HL-60/S4 (cell line): ENCODE data around the gene POLR2C.

Experiments
- in situ Hi-C: fragments of 300-500 bp; cut with MboI; formaldehyde crosslinking; loops from 2 replicates; pipeline ENCODE4 v1.14.3; 2022; ENCODE audit warnings: low sequenced_read_pairs

The POLR2C gene

DNA sequence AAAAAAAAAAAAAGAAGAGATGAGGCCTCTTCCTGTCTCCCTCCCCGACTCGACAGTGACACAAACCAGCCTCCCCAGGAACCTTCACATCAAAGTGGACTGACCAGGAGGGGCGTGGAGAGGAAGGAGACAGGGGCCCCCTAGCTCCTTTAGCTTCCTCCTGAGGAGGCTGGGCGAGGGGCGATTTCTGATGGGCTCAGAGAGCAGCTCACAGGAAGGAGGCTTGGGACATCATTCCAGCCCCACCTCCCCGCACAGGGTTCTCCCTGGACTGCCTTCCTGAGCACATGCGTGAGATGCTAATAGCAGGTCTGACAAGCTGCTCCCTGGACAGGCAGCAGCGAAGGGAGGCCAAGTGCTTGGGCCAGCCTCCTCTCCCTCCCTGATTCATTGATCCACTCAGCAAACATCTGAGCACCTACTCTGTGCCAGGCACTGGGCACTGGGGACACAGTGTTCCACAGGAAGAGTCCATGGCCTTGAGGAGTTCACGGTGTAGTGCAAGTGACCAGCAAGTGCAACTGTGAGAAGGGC, 38.2 kb downstream of the POLR2C start:
- in situ Hi-C loops: no loop called here

DNA sequence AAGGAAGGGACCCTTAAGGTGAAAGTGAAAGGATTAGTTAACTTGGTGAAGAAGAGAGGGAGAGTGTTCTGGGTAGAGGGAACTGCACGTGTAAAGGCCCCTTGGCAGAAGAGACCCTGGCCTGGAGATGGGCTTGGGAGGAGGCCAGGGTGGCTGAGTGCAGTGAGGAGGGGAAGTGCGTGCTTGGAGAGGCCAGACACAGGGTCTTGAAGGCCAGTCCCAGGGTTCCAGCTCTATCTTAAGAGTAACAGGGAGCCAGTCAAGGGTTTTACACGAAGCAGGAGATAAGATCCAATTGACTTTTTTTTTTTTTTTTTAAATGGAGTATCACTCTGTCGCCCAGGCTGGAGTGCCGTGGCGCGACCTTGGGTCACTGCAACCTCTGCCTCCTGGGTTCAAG, 39.0 kb downstream of the POLR2C start:
- in situ Hi-C loops: no loop called here

DNA sequence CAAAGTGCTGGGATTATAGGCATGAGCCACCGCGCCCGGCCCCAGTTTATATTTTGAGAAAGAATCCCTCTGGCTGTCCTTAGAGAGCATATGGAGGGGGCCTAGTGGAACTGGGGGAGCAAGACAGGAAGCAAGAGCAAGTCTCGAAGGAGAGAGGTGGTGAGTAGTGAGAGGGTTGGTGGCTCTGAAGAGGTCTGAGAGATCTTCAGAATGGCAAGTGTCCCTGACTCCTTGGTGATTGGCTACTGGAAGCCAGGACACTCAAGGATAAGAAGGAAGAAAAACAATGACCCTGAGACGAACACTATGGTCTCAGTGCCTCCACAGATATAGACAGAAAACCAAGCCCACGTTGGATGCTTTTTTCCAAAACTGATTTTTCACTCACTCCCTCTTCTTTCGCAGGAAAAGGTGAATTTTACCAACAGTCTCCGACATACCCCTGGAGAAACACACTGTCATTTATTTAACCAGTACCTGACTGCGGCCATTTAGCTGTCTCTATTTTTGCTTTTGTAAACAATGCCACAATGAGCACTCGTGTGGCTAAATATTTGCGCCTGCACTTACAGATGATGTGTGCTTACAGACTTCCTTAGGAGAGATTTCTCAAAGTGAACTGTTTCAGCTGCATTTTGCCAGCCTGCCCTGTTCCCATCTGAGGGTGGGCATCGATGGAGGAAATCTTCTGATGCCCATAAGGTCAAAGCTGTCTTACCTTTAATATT, 39.7 kb downstream of the POLR2C start:
- in situ Hi-C loops: no loop called here

DNA sequence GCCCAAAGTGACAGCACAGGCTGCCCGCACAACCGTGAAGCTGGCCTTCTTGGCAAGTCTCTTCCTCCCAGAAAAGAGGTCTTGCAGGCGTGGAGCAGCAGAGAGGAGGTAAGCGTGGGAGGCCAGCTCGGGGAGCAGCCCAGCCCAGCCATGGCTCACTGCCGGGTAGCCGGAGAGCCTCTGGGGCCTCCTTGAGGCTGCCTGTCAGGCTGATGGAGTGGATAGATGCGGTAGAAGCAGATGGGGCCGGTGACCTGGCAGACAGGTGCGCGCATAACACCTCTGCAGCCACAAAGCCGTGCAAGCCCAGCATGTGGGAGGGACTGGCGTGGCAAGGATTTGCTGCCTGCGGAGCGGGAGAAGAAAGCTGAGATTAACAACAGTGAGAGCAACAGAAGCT, 40.9 kb downstream of the POLR2C start:
- in situ Hi-C loops: no loop called here

DNA sequence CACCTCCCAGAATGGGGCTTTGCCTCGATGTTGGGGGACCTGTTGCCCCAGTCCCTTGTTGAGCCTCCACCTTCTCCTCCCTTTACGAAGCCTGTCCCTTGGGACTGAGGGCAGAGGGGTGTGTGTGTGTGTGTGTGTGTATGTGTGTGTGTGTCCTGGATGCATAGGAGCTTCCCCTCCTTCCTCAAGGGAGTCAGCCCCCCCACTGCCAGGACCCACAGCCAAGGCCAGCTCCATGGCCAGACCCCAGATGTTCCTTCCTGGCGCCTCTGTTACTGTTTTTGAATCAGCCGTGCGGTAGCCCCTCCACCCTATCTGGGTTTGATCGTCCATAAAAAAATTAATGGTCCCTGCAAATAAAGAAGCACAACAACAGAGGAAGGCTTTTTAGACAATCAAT, 41.5 kb downstream of the POLR2C start:
- in situ Hi-C loops: no loop called here

DNA sequence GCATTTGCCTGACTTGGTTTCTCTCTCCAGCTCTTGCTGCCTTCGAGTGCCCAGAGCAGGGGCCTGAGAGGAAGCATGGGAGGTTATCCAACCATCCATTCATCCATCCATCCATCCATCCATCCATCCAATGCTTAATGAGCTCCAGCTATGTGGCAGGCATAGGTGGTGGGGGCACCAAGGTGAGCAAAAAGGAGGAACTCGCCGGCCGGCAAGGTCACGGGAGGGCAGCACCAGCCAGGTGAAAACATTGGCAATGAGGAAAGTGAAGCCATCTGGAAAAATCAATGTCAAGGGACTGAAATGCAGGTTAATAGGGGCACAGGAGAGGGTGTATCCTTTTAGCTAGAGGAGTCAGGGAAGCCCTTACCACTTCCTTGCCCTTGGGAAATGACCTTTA, 42.0 kb downstream of the POLR2C start:
- in situ Hi-C loops: no loop called here

DNA sequence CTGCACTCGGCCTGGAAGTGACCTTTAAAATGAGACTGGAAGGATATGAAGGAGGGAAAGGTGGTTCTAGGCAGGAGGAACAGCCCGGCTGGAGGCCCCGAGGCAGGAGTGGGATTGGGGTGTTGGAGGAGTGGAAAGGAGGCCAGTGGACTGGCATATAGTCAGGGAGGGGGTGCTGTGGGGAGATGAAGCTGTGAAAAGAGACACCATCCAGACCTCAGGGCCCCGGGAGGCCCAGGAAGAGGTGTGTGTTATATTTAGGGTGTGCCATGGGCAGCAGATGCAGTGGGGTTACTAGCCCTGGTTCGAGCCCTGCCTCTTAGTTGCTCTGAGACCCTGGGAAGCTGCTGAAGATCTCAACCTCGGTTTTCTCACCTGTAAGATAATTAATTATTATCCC, 42.7 kb downstream of the POLR2C start:
- in situ Hi-C loops: no loop called here

DNA sequence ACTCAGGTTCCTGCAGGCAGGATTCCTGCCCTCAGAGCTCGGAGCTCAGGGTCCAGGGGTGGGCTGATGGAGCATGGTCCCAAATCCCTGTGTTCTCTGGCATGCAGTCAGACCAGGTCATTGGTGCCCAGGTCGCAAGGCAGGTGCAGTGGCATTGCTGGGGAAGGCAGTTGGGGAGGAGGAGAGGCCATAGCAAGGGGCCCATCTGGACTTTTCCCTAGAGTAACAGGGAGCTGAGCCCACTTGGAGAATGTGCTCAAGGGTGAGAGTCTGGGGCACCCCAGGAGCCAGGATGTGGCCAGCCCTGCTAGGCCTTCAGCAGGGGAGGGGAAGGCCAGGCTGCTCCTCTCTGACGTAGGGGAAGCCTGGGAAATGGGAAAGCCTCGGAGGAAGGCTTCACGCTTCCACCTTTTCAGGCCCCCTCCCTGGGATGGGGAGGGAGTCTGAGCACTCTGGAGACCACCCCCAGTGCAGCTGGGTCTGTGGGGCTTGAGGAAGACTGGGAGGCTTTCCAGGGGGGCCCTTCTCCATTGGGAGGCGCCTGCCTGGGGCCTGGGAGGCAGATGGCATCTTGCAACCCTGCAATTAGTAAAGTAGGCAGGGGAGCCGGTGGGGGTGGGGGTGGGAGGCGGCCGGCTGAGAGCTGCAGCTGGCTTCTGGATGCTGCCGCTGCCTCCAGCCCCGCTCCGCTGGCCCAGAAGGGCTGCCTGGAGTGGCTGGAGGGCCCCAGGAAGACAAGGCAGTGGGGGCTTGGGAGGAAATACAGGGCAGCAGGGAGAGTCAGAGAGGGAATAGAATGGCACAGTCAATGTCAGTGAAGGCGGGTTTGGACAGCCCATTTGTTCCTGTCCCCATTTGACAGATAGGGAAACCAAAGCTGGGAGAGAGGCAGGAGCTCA, 44.9 kb downstream of the POLR2C start:
- in situ Hi-C loops: no loop called here

DNA sequence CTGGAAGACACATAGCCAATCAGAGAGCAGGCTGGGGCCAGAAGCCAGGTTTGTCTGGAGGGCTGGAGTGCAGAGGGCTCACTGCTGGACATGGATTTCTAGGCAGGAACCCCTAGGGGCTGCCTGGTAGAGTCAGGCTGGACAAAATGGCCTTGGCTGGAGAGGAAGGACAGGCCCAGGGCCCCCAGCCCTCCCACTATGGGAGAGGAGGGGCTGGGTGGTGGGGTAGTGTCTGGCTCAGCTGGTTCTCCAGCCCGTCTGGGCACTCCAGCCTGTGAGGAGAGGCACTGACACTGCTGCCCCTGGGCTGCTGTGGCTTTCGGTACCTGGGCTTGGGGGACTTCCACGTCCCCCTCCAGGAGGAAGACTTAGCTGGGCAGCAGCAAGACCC, 45.6 kb downstream of the POLR2C start:
- in situ Hi-C loops: no loop called here

DNA sequence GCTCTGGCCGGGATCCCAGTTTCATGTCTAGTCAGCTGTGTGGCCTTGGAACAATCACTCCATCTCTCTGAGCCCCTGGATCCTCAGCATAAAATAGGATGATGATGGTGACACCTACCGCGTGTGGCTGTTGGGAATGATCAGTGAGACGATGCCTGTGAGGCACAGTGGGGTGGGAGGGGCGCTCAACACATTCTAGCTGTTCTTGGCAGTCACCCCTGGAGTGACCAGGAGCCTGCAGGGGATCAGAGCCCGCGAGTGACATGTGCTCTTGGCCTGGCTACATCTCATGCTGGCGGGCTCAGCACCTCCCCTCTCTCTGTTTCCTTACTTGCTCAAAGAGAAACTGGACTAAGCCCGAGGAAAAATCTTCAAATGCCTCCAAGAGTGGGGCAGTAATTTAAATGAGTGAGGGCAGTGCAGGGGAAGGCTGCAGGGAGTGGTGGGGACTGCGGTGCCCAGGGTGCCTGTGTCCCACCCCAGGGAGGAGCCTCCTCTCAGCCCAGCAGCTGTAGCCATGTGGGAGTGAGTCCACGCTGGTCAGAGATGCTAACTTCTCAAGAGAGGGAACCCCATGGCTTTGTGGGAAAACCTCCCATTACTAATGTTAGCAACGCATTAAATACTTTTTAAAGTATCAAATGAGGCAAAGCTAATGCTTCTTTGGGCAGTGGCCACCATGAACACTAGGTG, 46.9 kb downstream of the POLR2C start:
- in situ Hi-C loops: no loop called here

DNA sequence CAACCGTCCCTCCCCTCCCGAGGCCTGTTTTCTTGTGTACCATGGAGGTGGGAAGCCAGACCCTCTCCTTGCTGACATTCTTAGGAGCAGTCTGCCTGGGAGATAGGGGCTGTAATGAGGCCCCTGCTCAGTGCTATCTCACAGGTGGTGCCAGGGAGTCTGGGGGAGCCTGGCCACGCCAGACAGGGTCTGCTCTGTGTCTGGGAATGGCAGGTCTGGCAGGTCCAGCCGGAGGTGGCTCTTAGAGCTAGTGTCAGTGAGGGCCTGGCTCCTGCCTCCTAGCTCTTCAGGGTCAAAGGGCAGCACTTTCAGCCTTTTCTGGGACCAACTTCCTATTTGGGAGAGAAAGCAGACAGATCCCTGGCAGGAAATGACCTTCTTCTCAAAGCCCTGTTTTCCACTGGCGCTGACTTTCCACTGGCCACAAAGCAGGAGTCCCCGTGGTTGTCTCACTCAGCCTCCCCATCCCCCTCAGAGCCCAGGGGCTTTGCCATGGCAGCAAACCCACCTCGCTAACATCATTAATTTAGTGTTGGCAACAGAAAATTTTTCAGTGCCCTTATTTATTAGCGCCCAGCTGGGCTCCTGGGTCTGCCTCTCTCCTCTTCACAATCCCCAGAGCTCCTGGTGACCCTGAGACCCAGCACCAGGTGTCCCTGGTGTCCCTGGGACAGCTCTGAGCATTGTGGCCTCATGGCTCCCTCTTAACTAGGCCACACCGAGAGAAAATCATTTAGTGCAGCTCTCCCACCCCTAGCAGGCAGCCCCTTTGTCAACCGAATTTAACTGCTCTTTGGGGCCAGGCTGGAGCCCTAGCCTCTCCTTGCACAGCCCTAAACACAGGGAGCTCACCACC, 47.8 kb downstream of the POLR2C start:
- in situ Hi-C loops: loop anchor here (10.0 kb wide), 1 partner anchor 205 kb away; no protein-coding TSS in a partner anchor

DNA sequence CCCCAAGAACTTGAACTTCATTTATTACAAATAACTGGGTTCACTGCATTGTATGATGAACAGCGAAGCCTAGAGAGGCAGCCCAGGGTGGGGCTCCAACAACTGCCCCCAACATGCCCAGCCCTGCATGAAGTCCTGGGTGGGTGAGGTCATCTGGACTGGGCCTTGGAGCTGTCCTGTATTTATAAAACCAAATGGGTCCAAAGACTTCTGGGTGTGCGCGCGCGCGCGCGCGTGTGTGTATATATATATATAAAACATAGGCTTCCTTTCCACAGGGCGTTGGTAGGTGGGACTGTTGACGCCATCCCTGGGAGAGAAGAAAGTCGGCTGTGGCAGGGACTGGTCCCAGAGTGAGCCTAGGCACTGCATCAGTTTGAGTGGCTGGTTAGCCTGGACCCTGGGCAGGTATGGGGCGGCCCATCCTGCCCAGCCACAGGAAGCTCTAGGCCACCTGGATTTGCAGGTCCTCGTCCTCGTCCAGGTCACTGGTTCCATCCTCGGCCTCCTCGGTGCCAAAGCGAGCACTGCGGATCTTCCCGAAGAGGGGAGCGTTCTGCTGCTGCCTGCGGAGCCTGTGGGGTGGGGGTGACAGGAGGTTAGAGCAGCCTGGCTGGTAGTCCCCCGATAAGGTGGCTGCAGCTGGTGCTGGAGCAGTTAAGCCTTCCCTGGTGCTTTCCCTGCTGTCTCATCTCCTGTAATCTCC, 50.0 kb downstream of the POLR2C start:
- in situ Hi-C loops: loop anchor here (10.0 kb wide), 1 partner anchor 208 kb away; no protein-coding TSS in a partner anchor

DNA sequence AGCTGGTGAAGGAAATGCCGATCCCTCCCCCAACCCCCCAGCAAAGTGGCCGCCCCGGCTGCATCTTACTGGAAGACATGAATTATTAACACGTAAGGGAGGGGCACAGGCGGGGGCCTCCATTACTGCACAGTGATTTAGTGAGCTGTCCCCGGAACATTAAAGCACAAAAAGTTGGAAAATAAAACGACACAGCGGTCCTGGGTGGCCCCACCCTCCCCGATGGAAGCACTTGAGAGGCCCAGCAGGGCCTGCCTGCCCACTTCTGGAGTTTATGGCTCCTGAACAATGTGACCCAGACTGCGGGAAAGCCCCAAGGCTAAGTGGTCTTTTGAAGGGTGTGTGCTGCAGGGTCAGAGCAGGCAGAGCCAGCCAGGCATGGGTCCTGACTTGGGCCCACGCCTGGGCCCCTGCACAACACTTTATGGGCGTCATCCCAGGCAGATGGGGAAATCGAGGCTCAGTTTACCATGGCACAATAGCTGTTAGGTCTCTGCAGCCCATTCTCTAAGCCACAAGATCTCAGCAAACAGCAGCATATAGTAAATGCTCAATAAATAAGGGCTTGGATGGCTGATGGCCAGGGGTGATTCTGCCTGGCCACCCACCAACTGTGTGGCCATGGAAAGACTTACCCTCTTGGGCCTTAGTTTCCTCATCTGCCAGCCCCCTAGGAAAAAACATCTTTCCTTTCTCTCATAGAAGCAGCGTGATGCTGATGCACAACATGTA, 51.1 kb downstream of the POLR2C start:
- in situ Hi-C loops: loop anchor here (10.0 kb wide), 1 partner anchor 209 kb away; no protein-coding TSS in a partner anchor

DNA sequence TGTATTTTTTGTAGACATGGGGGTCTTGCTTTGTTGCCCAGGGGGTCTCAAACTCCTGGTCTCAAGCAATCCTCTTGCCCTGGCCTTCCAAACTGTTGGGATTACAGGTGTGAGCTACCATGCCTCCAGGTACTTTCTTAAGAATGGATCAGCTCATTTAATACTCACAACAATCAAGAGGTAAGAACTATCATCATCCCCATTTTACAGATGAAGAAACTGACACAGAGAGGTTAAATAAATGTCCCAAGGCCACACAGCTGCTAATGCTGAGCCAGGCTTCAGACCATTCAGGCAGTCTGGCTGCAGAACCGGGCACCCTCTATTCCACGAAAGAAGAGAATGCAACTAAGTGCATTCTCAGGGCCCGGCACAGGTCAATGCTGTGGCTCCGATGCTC, 51.9 kb downstream of the POLR2C start:
- in situ Hi-C loops: loop anchor here (10.0 kb wide), 1 partner anchor 210 kb away; no protein-coding TSS in a partner anchor

DNA sequence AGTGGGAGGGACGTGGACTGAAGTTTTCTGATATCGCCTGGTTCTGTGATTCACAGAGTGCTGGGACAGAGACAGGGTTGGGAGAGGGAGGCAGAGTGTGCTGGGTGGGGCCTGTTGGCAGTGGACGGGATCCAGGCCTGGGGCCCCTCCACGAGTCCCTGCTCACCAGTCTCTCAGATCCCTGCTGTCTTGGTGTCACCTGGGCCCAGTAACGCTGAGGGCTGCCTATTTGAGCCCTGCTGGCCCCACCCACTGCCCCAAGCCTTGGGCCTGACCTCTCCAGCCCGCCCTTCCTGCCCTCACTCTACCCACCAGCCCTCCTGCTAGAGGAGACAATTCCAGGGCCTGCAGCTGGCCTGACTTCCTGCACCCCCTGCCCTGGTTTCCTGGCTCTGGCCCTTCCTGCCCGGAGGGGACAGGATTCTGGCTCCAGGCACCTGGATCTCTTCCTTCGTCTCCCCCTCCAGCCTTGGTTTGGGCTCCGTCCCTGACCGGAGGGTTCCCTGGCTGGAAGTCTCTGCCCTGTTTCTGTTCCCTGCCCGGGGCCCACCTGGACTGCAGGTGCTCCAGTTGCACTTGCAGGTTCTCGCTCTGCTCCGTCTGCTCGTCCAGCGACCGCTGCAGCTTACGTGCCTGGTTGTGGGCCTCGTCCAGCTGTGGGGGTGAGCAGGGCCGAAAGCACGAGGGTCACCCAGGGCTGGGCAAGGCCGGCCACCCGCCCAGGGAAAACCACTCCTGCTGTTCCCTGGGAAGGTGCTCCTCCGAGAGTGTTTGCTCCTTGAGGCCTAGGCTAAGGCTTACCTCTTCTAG, 52.5 kb downstream of the POLR2C start:
- in situ Hi-C loops: loop anchor here (10.0 kb wide), 1 partner anchor 210 kb away; no protein-coding TSS in a partner anchor

DNA sequence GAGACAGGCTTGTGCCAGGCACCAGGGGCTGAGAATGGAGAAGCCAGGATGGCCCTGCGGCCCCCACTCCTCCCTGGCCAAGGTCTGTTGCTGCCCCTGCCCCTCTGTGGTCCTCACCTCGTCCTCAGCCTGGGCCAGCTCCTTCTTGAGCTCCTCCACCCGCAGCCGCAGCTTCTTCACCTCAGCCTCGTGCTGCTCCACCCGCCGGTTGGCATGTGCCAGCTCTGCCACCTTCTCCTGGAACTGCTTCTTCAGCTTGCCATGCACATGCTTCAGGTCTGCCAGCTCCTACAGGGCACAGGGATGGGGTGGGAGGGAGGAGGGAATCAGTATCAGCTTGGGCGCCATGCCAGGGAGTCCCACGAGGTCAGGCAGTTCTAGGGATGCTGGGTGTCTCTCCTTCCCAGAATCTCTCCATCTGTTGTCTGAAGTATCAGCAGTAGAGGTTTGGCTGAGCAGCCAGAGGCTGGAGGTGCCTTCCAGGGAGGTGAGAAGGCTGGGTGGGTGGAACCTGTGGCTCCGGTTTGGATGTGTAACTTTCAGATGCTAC, 53.8 kb downstream of the POLR2C start:
- in situ Hi-C loops: loop anchor here (10.0 kb wide), 1 partner anchor 211 kb away; no protein-coding TSS in a partner anchor

DNA sequence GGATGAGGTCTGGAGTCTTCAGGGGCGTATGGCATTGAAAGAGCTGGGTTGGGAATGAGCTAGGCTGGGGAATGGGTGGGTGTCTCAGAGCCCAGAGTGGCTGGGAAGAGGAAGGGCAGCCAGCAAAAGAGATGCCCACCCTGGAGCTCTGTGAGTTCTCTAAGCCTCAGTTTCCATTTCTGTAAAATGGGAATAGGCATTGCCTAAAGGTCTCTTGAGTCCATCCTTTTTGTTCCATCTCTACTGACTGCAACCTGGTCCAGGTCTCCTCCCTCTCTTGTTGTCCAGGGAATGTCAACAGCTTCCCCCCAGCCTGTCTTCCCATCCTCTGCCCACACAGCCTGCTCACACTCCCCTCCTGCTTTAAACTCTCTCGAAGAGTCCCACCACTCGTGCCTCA, 54.3 kb downstream of the POLR2C start:
- in situ Hi-C loops: loop anchor here (10.0 kb wide), 1 partner anchor 212 kb away; no protein-coding TSS in a partner anchor
